ENCODE results near the gene CHAT.

DNA sequence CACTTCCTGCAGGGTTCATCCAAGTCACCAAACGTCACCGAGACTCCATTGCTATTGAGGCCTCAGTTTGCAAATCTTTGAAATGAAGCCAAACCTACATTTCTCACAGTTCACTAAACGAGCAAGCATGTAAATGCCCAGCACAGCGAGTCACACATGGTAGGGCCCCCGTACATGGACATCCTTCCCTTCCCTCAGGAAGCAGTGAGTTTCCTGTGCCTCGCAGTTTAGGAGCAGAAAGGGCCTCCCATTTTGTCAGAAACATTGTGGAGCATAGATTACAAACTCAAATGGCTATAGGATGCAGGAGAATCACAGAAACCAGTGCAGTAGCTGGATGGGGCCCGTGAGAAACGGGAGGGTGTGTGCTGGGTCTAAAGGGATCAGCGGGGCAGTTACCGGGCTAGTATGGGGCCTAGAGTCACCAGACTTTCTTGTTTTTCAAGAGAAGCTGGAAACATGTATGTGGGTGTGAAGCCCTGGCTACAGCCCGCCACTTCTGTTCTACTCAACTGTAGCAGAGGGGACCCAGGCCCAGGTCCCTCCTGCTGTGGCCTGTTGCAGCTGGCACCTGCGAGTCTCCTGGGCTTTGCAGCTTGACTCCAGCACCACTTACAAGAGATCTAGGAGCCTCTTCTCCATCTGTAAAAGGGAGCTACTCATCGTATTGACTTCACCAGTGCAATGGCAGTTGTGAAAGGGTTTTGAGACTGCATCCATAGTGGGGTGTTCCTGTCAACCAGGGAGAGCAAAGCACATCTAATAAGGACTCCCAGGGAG lies 17.9 kb upstream of the CHAT start:
- TF ChIP-seq EZH2phosphoT487 (IDR thresholded peaks at IDR 0.05; ENCODE audit: borderline replicate concordance, low read length) = no peak
- TF ChIP-seq, protein P1, sequence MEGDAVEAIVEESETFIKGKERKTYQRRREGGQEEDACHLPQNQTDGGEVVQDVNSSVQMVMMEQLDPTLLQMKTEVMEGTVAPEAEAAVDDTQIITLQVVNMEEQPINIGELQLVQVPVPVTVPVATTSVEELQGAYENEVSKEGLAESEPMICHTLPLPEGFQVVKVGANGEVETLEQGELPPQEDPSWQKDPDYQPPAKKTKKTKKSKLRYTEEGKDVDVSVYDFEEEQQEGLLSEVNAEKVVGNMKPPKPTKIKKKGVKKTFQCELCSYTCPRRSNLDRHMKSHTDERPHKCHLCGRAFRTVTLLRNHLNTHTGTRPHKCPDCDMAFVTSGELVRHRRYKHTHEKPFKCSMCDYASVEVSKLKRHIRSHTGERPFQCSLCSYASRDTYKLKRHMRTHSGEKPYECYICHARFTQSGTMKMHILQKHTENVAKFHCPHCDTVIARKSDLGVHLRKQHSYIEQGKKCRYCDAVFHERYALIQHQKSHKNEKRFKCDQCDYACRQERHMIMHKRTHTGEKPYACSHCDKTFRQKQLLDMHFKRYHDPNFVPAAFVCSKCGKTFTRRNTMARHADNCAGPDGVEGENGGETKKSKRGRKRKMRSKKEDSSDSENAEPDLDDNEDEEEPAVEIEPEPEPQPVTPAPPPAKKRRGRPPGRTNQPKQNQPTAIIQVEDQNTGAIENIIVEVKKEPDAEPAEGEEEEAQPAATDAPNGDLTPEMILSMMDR (IDR thresholded peaks at IDR 0.05; ENCODE audit: low read depth, low read length, poor library complexity, severe bottlenecking) = no peak
